Central memory CD4-positive, alpha-beta T cell (primary cell): ENCODE data around the gene MPZL3.
"Not testable (repeated sequence)": the region's sequence is repeated elsewhere in the genome, so short reads cannot be mapped to it uniquely, and the experiment has no call there.

ENCODE experiments used
- DNase-seq: peaks from one replicate; pipeline ENCODE4 v3.0.0; 2022

MPZL3 gene

GRCh38 chr11:118212131-118212725 lies 39.9 kb downstream of the MPZL3 start:
- no peak for DNase-seq

GRCh38 chr11:118211006-118211405 lies 41.2 kb downstream of the MPZL3 start:
- no peak for DNase-seq

GRCh38 chr11:118210323-118210722 lies 41.8 kb downstream of the MPZL3 start:
- no peak for DNase-seq

- no peak for DNase-seq
These were observed 43.1 kb downstream of the MPZL3 start for GRCh38 chr11:118209033-118209432.

GRCh38 chr11:118207079-118207478 lies 45.1 kb downstream of the MPZL3 start:
- no peak for DNase-seq

- DNase-seq = no peak
These were observed 45.7 kb downstream of the MPZL3 start for GRCh38 chr11:118206391-118207031.

GRCh38 chr11:118205606-118206378 lies 46.4 kb downstream of the MPZL3 start:
- DNase-seq = no peak

GRCh38 chr11:118202599-118203422 lies 49.4 kb downstream of the MPZL3 start:
- DNase-seq = peak; percentile 77

- DNase-seq = no peak
These were observed 50.2 kb downstream of the MPZL3 start for GRCh38 chr11:118201966-118202365.

- peak; percentile 59 for DNase-seq
These were observed 51.1 kb downstream of the MPZL3 start for GRCh38 chr11:118200901-118201680.

- no peak for DNase-seq
These were observed 51.7 kb downstream of the MPZL3 start for GRCh38 chr11:118200497-118200896.

- no peak for DNase-seq
These were observed 53.0 kb downstream of the MPZL3 start for GRCh38 chr11:118199135-118199534.

- DNase-seq = peak; percentile 73
These were observed 53.8 kb downstream of the MPZL3 start for GRCh38 chr11:118198370-118198769.

- DNase-seq = no peak
These were observed 57.1 kb downstream of the MPZL3 start for GRCh38 chr11:118194835-118195627.

- no peak for DNase-seq
These were observed 58.1 kb downstream of the MPZL3 start for GRCh38 chr11:118193910-118194566.

- DNase-seq = not testable (repeated sequence)
These were observed 59.3 kb downstream of the MPZL3 start for GRCh38 chr11:118192817-118193216.

- DNase-seq = not testable (repeated sequence)
These were observed 61.1 kb downstream of the MPZL3 start for GRCh38 chr11:118190942-118191506.

- no peak for DNase-seq
These were observed 65.6 kb downstream of the MPZL3 start for GRCh38 chr11:118186346-118187107.

- no peak for DNase-seq
These were observed 67.2 kb downstream of the MPZL3 start for GRCh38 chr11:118184784-118185579.
